Left lung (tissue), 10 donors: ENCODE results near the gene POLD4. TPM values are rescaled to one million over a fixed set of nuclear protein-coding genes. Genes with fewer than 3 reads are reported as not detected.
A peak's percentile ranks its signal among the peaks of the same experiment; 100 is the strongest.

Experiments used
- ATAC-seq: fragments of 200-7000 bp; cut with Tn5 transposase; one replicate; pipeline ENCODE4 v1.9.1; 2020; ENCODE audit warnings: moderate library complexity
- DNase-seq, 4 donors: peaks; one replicate each; pipeline ENCODE4 v3.0.0-alpha.2; 2013 to 2020
- H3K27ac ChIP-seq, 2 donors: fragments of 200-600 bp; sonication (generic) in 1 of 2; one replicate each; pipeline versions ENCODE4 v1.5.0 to v1.8.0; 2020 to 2021
- H3K27me3 ChIP-seq, 2 donors: fragments of 200-600 bp; sonication (generic) in 1 of 2; one replicate each; pipeline versions ENCODE4 v1.5.0 to v1.8.0; 2020 to 2021
- H3K36me3 ChIP-seq, 2 donors: fragments of 200-600 bp; sonication (generic) in 1 of 2; one replicate each; pipeline versions ENCODE4 v1.5.0 to v1.8.0; 2020 to 2021
- H3K4me1 ChIP-seq, 2 donors: fragments of 200-600 bp; one replicate each; pipeline ENCODE4 v1.8.0; 2021
- H3K4me3 ChIP-seq, 2 donors: fragments of 200-600 bp; sonication (generic) in 1 of 2; one replicate each; pipeline versions ENCODE4 v1.5.0 to v1.8.0; 2020 to 2021; ENCODE audit warnings: mild to moderate bottlenecking in 1 of 2
- H3K9me3 ChIP-seq, 2 donors: fragments of 200-600 bp; sonication (generic) in 1 of 2; one replicate each; pipeline versions ENCODE4 v1.5.0 to v1.8.0; 2020 to 2021
- intact Hi-C, 2 donors: fragments of 100-400 bp; cut with DNase I; formaldehyde crosslinking; loops; one replicate each; pipeline versions ENCODE4 v1.11.2 to v1.14.2; 2022
- polyA plus RNA-seq, 6 donors: library from polyadenylated mRNA; unstranded; fragments of 120-200 nt; gene quantifications; one replicate each; pipeline ENCODE4 v1.2.1, GENCODE V29; 2013; ENCODE audit not compliant: insufficient read length in 6 of 6
- total RNA-seq, 2 donors: library from RNA; stranded (reverse); fragmentation: NEBNext Ultra II Directional; extraction: Animal tissue kit (Norgen Biotek cat#: 25700); gene quantifications; one replicate each; pipeline ENCODE4 v1.2.1, GENCODE V29; 2021
- TF ChIP-seq, protein P1 (sequence below), 2 donors: fragments of 200-600 bp; sonication (generic) in 1 of 2; IDR thresholded peaks; one replicate each; pipeline versions ENCODE4 v1.5.0 to v1.8.0; 2021; ENCODE audit warnings: antibody characterized with exemption in 2 of 2
- donor health status: DM: no; HTN: yes; CAD: no.
- donor health status: DM: no; HTN: no; CAD: no.

Gene POLD4
- total and polyA plus RNA-seq, 8 donors, result 26.7 to 77.3 (median 33.8) TPM

DNA sequence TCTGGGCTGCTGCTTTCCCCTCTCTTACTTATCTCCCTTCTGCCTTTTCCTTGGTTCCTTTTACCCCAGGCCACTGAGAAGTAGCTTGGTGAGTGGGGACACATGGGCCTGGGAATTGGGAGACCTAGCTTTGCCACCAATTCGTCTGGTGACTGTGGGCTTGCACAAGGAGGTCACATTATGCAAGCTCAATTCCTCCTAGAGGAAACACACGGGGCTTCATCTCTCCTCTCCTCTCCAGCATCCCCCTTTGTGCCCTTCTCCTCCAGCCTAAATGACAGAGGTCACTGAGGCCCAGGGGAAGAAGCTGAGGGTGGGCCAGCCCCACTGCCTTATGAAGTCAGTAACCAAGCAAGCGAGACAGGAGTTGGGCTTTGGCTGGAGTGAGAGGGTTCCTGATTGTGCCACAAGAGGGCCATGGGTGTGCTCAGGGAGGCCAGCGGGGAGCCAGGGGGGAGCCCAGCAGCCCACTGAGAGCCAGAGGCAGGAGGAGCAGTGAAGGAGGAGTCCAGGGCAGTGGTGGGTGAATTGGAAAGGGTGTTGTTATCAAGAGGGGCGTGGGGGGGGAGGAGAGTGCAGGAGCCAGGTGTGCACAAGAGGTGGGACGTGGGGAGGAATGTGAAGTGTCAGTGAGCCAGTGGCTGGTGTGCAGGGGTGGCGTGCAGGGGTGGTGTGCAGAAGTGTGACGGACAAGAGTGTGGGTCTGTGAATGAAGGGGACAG, 18.0 kb upstream of the POLD4 start:
- no peaks in the 10 kb centered on the region for H3K36me3 ChIP-seq
- TF ChIP-seq, protein P1, sequence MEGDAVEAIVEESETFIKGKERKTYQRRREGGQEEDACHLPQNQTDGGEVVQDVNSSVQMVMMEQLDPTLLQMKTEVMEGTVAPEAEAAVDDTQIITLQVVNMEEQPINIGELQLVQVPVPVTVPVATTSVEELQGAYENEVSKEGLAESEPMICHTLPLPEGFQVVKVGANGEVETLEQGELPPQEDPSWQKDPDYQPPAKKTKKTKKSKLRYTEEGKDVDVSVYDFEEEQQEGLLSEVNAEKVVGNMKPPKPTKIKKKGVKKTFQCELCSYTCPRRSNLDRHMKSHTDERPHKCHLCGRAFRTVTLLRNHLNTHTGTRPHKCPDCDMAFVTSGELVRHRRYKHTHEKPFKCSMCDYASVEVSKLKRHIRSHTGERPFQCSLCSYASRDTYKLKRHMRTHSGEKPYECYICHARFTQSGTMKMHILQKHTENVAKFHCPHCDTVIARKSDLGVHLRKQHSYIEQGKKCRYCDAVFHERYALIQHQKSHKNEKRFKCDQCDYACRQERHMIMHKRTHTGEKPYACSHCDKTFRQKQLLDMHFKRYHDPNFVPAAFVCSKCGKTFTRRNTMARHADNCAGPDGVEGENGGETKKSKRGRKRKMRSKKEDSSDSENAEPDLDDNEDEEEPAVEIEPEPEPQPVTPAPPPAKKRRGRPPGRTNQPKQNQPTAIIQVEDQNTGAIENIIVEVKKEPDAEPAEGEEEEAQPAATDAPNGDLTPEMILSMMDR (IDR thresholded peaks at IDR 0.05), result peak in 1 of 2 donors; percentile 54
- H3K27ac ChIP-seq, result peak overlapping the region in 1 of 2 donors; percentile 89
- ATAC-seq, result peak; percentile 14
- no peaks in the 10 kb centered on the region for H3K27me3 ChIP-seq
- intact Hi-C loops, result no loop called here
- H3K4me3 ChIP-seq, result peak overlapping the region in 1 of 2 donors; percentile 68
- H3K9me3 ChIP-seq, result no peaks in the 10 kb centered on the region
- no peak for DNase-seq
- H3K4me1 ChIP-seq, result peaks cover 31 to 85% of the 10 kb centered on the region in 2 donors

DNA sequence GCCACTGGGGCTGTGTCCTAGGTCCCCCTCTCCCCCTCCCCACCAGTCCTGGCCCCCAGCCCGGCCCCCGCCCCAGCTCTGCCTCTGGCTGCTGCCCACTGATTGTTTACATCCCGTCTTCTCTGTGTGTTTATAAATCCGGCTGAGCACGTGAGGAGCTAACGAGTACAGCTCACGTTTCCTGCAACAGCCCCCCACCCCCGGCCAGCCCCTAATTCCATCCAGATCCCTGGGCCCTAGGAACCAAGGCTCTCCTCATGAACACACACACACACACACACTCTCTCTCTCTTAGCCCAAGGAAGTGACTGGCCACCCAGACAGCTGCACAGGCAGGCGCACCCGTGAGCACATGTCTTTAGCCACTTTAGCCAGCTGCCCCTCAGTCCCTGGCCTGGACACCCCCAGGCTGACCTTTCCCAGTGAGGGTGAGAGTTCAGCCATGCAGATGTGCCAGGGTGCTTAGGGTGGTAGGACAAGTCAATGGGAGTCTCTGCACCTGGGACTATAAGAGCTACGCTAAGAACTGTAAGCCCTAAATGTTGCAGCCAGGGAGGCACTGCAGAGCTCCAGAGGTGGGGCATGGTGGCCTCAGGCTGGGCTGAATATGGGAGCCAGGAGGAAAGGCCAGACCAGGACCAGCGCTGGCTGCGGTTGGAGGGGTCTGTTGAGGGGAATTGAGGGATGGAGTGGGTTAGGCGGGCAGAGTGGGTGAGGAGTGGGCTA, 17.2 kb upstream of the POLD4 start:
- Histone ChIP-seq H3K27me3 (no peaks in the 10 kb centered on the region), H3K4me3 (no peak overlapping the region), H3K9me3 (no peaks in the 10 kb centered on the region), H3K36me3 (peaks cover 0 to 2% of the 10 kb centered on the region in 2 donors), H3K4me1 (peaks cover 34 to 88% of the 10 kb centered on the region in 2 donors), H3K27ac (peak overlapping the region in 1 of 2 donors; percentile 89)
- TF ChIP-seq, protein P1 (IDR thresholded peaks at IDR 0.05), result no peak
- intact Hi-C loops, result no loop called here
- ATAC-seq, result no peak
- DNase-seq, result peak in 1 of 4 donors; percentile 78

DNA sequence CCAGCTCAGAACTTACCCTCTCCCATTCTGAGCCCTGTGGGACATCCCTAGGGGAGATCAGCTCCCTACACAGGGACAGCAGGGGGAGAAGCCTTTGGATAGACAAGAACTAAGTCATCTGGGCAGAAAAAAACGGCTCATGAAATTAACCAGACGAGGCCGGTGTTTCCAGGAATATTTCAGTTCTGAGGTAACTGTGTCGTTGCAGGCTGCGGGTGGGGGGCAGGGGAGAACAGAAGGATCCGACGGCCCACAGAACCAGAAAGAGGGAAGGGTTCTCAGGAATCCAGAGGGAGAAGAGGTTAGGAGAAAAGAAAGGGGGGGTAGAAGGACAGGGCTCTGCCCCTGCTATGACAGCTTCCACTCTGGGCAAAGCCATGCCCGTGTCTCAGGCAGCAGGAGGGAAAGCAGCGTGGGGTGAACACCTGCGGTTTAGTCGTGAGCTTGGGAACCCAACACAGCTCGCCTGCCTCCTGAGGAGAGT, 16.5 kb upstream of the POLD4 start:
- no peak overlapping the region for H3K27ac ChIP-seq
- peaks cover 34 to 86% of the 10 kb centered on the region in 2 donors for H3K4me1 ChIP-seq
- intact Hi-C loops, result no loop called here
- TF ChIP-seq, protein P1 (IDR thresholded peaks at IDR 0.05), result no peak
- no peaks in the 10 kb centered on the region for H3K27me3 ChIP-seq
- DNase-seq (no peak), ATAC-seq (no peak)
- H3K36me3 ChIP-seq, result peaks cover 0 to 8% of the 10 kb centered on the region in 2 donors
- H3K9me3 ChIP-seq, result no peaks in the 10 kb centered on the region
- no peak overlapping the region for H3K4me3 ChIP-seq

DNA sequence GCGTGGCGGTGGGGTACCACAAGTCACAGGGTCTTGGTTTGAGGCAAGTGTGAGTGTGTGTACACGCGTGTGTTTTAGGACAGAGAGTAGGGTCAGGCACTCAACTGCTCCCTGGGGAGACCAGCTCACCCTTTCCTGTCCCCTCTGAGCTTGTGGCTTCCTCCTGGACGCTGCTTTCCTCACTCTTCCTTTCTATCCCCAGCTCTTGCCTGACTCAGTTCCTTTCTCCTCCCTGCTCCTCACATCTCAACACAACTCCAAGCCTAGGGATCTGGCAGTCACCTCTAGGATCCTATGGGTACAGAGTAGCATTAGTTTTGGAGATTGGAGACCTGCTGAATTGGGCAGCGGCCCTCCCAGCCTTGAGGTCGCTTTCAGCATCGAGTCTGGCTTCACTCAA, 15.9 kb upstream of the POLD4 start:
- DNase-seq (no peak), ATAC-seq (no peak)
- Histone ChIP-seq H3K27me3 (no peaks in the 10 kb centered on the region), H3K9me3 (no peaks in the 10 kb centered on the region), H3K4me3 (no peak overlapping the region), H3K36me3 (peaks cover 0 to 14% of the 10 kb centered on the region in 2 donors), H3K4me1 (peaks cover 34 to 86% of the 10 kb centered on the region in 2 donors), H3K27ac (no peak overlapping the region)
- TF ChIP-seq, protein P1 (IDR thresholded peaks at IDR 0.05), result no peak
- intact Hi-C loops, result no loop called here

DNA sequence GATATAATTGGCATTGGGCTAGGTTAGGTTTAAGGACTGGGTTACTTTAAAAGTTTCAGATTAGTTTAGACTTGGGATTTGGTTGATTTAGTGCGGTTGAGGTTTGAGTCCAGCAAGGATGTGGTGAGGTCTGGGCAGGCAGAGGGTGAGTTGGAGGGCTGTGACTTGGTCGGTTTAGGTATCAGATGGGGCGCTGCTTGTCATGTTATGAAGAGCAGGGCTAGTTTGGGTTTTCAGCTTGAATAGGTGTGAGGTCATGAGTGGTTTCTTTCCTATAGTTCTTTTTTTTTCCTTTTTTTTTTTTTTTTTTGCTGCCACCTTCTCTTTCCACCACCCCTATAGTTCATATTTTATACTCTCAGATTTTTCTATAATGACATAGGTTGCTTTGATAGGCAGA, 15.3 kb upstream of the POLD4 start:
- intact Hi-C loops, result no loop called here
- Histone ChIP-seq H3K27ac (no peak overlapping the region), H3K9me3 (no peaks in the 10 kb centered on the region), H3K4me1 (peaks cover 34 to 82% of the 10 kb centered on the region in 2 donors), H3K27me3 (no peaks in the 10 kb centered on the region), H3K4me3 (no peak overlapping the region), H3K36me3 (peaks cover 0 to 19% of the 10 kb centered on the region in 2 donors)
- DNase-seq (no peak), ATAC-seq (no peak)
- TF ChIP-seq, protein P1 (IDR thresholded peaks at IDR 0.05), result no peak
